ENCODE measurements around the gene CANX.
"Not testable (repeated sequence)": the region's sequence is repeated elsewhere in the genome, so short reads cannot be mapped to it uniquely, and the experiment has no call there.

Gene CANX

GRCh38 chr5:179698935-179699615 is at the start of gene CANX:
Gene CANX, plus strand, starts transcription at chr5:179698967. Its CDS starts 6,715 bp downstream, at chr5:179705682.
- no peak for DNase-seq

- DNase-seq: not testable (repeated sequence)
These were observed 49.5 kb upstream of the CANX start for GRCh38 chr5:179649166-179649703.

GRCh38 chr5:179650245-179650644 is 48.5 kb upstream of the CANX start:
- DNase-seq: not testable (repeated sequence)

GRCh38 chr5:179653135-179653534 is 45.6 kb upstream of the CANX start:
- DNase-seq: not testable (repeated sequence)

- not testable (repeated sequence) for DNase-seq
These were observed 41.2 kb upstream of the CANX start for GRCh38 chr5:179657302-179658178.

GRCh38 chr5:179658179-179658856 is 40.4 kb upstream of the CANX start:
- DNase-seq: peak; percentile 1

GRCh38 chr5:179661647-179662046 is 37.1 kb upstream of the CANX start:
- not testable (repeated sequence) for DNase-seq

- peak; percentile 4 for DNase-seq
These were observed 30.4 kb upstream of the CANX start for GRCh38 chr5:179668391-179668790.

- peak; percentile 84 for DNase-seq
These were observed 20.3 kb upstream of the CANX start for GRCh38 chr5:179678223-179679013.

- DNase-seq: peak; percentile 78
These were observed 19.6 kb upstream of the CANX start for GRCh38 chr5:179679014-179679674.

GRCh38 chr5:179680014-179680779 is 18.6 kb upstream of the CANX start:
- DNase-seq: peak; percentile 35

GRCh38 chr5:179680780-179681401 is 17.9 kb upstream of the CANX start, which contains the start of gene CBY3:
Gene CBY3, minus strand, starts transcription at chr5:179681034. Its CDS starts 116 bp downstream, at chr5:179680918.
- DNase-seq: no peak

GRCh38 chr5:179689212-179689611 is 9.6 kb upstream of the CANX start:
- DNase-seq: not testable (repeated sequence)

GRCh38 chr5:179694561-179694960 is 4.2 kb upstream of the CANX start:
- DNase-seq: no peak

GRCh38 chr5:179696603-179697002 is 2.2 kb upstream of the CANX start:
- DNase-seq: peak; percentile 3

GRCh38 chr5:179697108-179697507 is 1.7 kb upstream of the CANX start:
- no peak for DNase-seq

GRCh38 chr5:179697543-179697942 is 1.2 kb upstream of the CANX start:
- DNase-seq: not testable (repeated sequence)

- peak; percentile 96 for DNase-seq
These were observed 503 bp upstream of the CANX start for GRCh38 chr5:179697993-179698934.

- DNase-seq: peak; percentile 8
These were observed 960 bp downstream of the CANX start for GRCh38 chr5:179699616-179700237.

All from GF-D8 (cell line).